C4-2B (cell line): Measurements from ENCODE around the gene DOCK3.

Experiments
- ZFX ChIP-seq: fragments of 450-650 bp; IDR thresholded peaks from 2 replicates; pipeline ENCODE4 v1.6.1; 2017
- TF ChIP-seq, protein P1 (sequence below): fragments of 450-650 bp; conservative IDR thresholded peaks from 2 replicates; pipeline ENCODE4 v1.5.1; 2017; ENCODE audit warnings: mild to moderate bottlenecking

- TF ChIP-seq, protein P1, sequence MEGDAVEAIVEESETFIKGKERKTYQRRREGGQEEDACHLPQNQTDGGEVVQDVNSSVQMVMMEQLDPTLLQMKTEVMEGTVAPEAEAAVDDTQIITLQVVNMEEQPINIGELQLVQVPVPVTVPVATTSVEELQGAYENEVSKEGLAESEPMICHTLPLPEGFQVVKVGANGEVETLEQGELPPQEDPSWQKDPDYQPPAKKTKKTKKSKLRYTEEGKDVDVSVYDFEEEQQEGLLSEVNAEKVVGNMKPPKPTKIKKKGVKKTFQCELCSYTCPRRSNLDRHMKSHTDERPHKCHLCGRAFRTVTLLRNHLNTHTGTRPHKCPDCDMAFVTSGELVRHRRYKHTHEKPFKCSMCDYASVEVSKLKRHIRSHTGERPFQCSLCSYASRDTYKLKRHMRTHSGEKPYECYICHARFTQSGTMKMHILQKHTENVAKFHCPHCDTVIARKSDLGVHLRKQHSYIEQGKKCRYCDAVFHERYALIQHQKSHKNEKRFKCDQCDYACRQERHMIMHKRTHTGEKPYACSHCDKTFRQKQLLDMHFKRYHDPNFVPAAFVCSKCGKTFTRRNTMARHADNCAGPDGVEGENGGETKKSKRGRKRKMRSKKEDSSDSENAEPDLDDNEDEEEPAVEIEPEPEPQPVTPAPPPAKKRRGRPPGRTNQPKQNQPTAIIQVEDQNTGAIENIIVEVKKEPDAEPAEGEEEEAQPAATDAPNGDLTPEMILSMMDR, result no peak
- no peak for TF ChIP-seq ZFX
These were observed 517.0 kb downstream of the DOCK3 start for GRCh38 chr3:51191768-51192167.
